ENCODE results near the gene TACC2.

GRCh38 chr10:122103592-122103991, 114.6 kb downstream of the TACC2 start:
- TF ChIP-seq EZH2 (IDR thresholded peaks at IDR 0.05; ENCODE audit: low read depth) (no peak), CTCF (conservative IDR thresholded peaks at IDR 0.05) (no peak)
